GM20000 (cell line): ENCODE data around the gene RFX4.

ENCODE experiments used
- DNase-seq: peaks from one replicate; pipeline ENCODE4 v3.0.0; 2012; ENCODE audit warnings: low spot score
- TF ChIP-seq, protein P1 (sequence below): IDR thresholded peaks from 2 replicates; pipeline ENCODE4 v1.5.1; 2012; ENCODE audit warnings: mild to moderate bottlenecking, control low read depth; ENCODE audit errors: extremely low read depth, missing control alignments

Gene RFX4

GRCh38 chr12:106767206-106767605, 184.4 kb downstream of the RFX4 start:
- no peak for DNase-seq
- TF ChIP-seq, protein P1, sequence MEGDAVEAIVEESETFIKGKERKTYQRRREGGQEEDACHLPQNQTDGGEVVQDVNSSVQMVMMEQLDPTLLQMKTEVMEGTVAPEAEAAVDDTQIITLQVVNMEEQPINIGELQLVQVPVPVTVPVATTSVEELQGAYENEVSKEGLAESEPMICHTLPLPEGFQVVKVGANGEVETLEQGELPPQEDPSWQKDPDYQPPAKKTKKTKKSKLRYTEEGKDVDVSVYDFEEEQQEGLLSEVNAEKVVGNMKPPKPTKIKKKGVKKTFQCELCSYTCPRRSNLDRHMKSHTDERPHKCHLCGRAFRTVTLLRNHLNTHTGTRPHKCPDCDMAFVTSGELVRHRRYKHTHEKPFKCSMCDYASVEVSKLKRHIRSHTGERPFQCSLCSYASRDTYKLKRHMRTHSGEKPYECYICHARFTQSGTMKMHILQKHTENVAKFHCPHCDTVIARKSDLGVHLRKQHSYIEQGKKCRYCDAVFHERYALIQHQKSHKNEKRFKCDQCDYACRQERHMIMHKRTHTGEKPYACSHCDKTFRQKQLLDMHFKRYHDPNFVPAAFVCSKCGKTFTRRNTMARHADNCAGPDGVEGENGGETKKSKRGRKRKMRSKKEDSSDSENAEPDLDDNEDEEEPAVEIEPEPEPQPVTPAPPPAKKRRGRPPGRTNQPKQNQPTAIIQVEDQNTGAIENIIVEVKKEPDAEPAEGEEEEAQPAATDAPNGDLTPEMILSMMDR, result no peak

DNA sequence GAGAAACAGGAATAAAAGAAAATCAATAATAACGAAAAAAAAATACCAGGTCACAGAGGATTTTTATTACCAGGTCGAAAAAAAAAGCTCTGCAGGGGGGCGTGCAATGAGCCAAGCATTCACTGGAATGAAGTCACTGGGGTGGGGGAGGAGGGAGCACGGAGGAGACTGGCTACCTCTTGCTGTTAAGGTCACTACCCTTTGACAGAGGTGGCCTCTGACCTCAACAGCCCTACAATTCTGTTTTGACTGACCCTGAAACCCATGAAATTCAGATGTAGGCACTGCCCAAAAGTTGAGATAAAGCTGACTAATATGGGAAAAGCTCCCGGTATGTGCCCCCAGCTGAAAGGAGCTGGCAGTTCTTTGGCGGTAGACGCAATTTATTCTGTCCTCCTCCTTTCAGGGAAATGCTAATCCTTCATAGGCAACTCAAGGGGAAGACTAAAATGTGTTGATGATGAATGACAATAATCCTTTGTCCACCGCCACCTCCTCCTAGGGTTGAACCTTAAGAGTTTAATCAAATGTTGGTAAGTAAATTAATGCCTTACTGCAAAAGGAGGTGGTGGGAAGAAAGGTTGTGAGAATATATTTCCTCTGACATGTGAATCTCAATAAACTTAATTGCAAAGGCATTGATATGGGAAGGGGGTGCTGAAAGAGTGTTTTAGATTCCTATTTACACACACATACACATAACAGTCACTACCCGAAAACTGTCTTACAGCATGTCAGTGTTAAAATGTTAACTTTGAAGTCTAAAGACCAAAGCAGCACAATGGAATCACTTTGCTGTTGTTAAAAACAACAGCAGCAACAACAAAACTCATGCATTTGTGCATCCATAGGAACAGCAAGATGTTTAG, 185.4 kb downstream of the RFX4 start:
- TF ChIP-seq, protein P1, result no peak
- no peak for DNase-seq

GRCh38 chr12:106769078-106769477, 186.3 kb downstream of the RFX4 start:
- no peak for DNase-seq
- TF ChIP-seq, protein P1, result no peak

- TF ChIP-seq, protein P1, result no peak
These were observed 186.7 kb downstream of the RFX4 start for GRCh38 chr12:106769546-106769945.

GRCh38 chr12:106771425-106771824, 188.6 kb downstream of the RFX4 start:
- DNase-seq, result no peak
- TF ChIP-seq, protein P1, result no peak

More at GRCh38 chr12:106769546-106769945, 186.7 kb downstream of the RFX4 start:
- DNase-seq, result no peak

GRCh38 chr12:106773286-106774004, 190.6 kb downstream of the RFX4 start:
- TF ChIP-seq, protein P1, result no peak
- no peak for DNase-seq

DNA sequence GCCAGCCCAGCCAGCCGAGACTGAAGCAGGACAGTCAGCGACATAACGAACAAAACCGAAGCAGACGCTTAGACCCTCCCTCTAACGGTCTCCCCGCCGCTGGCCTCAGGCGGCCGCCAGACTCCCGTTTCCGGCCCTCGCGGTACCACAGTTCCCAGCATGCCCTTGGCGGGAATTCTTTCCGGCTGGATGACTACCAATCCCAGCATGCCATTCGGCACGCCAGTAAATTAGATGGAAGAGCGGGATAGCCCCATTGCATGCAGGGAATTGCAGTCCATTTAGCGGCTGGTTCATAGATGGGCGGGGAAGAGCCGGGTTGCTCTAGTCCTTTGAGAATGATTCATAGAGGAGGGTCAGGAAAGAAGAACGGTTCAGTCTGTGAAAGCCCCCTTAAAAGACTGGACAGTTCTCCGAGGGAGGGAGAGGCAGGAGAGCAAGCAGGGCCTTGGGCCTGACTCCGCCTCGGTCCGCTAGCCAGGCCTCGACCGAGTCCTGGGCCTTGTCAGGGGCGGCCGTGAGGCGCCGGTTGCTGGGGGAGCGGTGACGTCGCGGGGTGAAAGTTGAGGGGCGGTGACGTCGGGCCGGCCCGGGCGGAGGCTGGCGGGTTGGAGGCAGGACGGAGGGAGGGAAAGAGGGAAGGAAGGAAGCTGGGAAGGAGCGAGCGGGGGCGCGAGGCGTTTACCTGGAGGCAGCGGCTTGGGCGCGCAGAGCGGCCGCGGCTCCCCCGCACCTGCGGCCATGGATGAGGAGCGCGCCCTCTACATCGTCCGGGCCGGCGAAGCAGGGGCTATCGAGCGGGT, 191.4 kb downstream of the RFX4 start, which contains the start of gene RIC8B:
TSS of gene RIC8B (plus strand) at position 678 of the 803 bp plus-strand sequence. CDS start at position 742, 64 bp downstream.
- TF ChIP-seq, protein P1, result no peak
- peak; percentile 87 for DNase-seq
